ENCODE data around the gene UBE2J1.
"Not testable (repeated sequence)": the region's sequence is repeated elsewhere in the genome, so short reads cannot be mapped to it uniquely, and the experiment has no call there.

UBE2J1 gene

GRCh38 chr6:89317067-89317466 lies 35.5 kb downstream of the UBE2J1 start:
- Histone ChIP-seq H3K4me3 (ENCODE audit: low read depth, low read length) (no peak overlapping the region), H3K27ac (ENCODE audit: low read depth, low read length) (no peak overlapping the region), H3K27me3 (ENCODE audit: insufficient read depth, low read length) (no peaks in the 10 kb centered on the region), H3K36me3 (ENCODE audit: insufficient read depth, low read length) (peaks cover 4% of the 10 kb centered on the region; the same call in 1 of the 2 replicates), H3K4me1 (ENCODE audit: control insufficient read depth, insufficient read depth, low read length, unreplicated experiment) (peaks cover 13% of the 10 kb centered on the region), H2AFZ (ENCODE audit: low read length, unreplicated experiment) (no peak overlapping the region), H3K79me2 (ENCODE audit: control insufficient read depth, insufficient read depth, low read length, unreplicated experiment) (no peaks in the 10 kb centered on the region)

- H3K4me3 ChIP-seq (ENCODE audit: low read depth, low read length), result no peak within 1 kb of the TSS
- H3K4me1 ChIP-seq (ENCODE audit: control insufficient read depth, insufficient read depth, low read length, unreplicated experiment), result peaks cover 27% of the 10 kb centered on the region
- no peaks in the 10 kb centered on the region for H3K79me2 ChIP-seq (ENCODE audit: control insufficient read depth, insufficient read depth, low read length, unreplicated experiment)
- peaks cover under 1% of the 10 kb centered on the region; the same call in 1 of the 2 replicates for H3K27me3 ChIP-seq (ENCODE audit: insufficient read depth, low read length)
- no peak within 1 kb of the TSS for H2AFZ ChIP-seq (ENCODE audit: low read length, unreplicated experiment)
- no peak within 1 kb of the TSS for H3K27ac ChIP-seq (ENCODE audit: low read depth, low read length)
- peaks cover 2% of the 10 kb centered on the region; the same call in 1 of the 2 replicates for H3K36me3 ChIP-seq (ENCODE audit: insufficient read depth, low read length)
Measured at GRCh38 chr6:89315249-89315885, 37.2 kb downstream of the UBE2J1 start, which contains the start of gene GABRR2. Gene GABRR2, minus strand, starts transcription at chr6:89315299. Its CDS starts 134 bp downstream, at chr6:89315165.

- no peak overlapping the region for H3K4me3 ChIP-seq (ENCODE audit: low read depth, low read length)
- no peak overlapping the region for H2AFZ ChIP-seq (ENCODE audit: low read length, unreplicated experiment)
- H3K79me2 ChIP-seq (ENCODE audit: control insufficient read depth, insufficient read depth, low read length, unreplicated experiment), result no peaks in the 10 kb centered on the region
- peaks cover 27% of the 10 kb centered on the region for H3K4me1 ChIP-seq (ENCODE audit: control insufficient read depth, insufficient read depth, low read length, unreplicated experiment)
- H3K27ac ChIP-seq (ENCODE audit: low read depth, low read length), result no peak overlapping the region
- H3K27me3 ChIP-seq (ENCODE audit: insufficient read depth, low read length), result peaks cover 6% of the 10 kb centered on the region
- no peaks in the 10 kb centered on the region for H3K36me3 ChIP-seq (ENCODE audit: insufficient read depth, low read length)
Measured at GRCh38 chr6:89314692-89315091, 37.8 kb downstream of the UBE2J1 start.

GRCh38 chr6:89313006-89313405 lies 39.5 kb downstream of the UBE2J1 start:
- no peak overlapping the region for H3K27ac ChIP-seq (ENCODE audit: low read depth, low read length)

GRCh38 chr6:89311853-89312531 lies 40.5 kb downstream of the UBE2J1 start:
- H3K4me1 ChIP-seq (ENCODE audit: control insufficient read depth, insufficient read depth, low read length, unreplicated experiment), result peaks cover 27% of the 10 kb centered on the region
- H3K36me3 ChIP-seq (ENCODE audit: insufficient read depth, low read length), result no peaks in the 10 kb centered on the region
- H2AFZ ChIP-seq (ENCODE audit: low read length, unreplicated experiment), result no peak overlapping the region
- no peaks in the 10 kb centered on the region for H3K79me2 ChIP-seq (ENCODE audit: control insufficient read depth, insufficient read depth, low read length, unreplicated experiment)
- peak overlapping the region; percentile 49 for H3K4me3 ChIP-seq (ENCODE audit: low read depth, low read length)
- H3K27ac ChIP-seq (ENCODE audit: low read depth, low read length), result no peak overlapping the region
- H3K27me3 ChIP-seq (ENCODE audit: insufficient read depth, low read length), result peaks cover 24% of the 10 kb centered on the region

More at GRCh38 chr6:89313006-89313405, 39.5 kb downstream of the UBE2J1 start:
- Histone ChIP-seq H3K4me3 (ENCODE audit: low read depth, low read length) (no peak overlapping the region), H3K27me3 (ENCODE audit: insufficient read depth, low read length) (peaks cover 18% of the 10 kb centered on the region), H2AFZ (ENCODE audit: low read length, unreplicated experiment) (no peak overlapping the region), H3K4me1 (ENCODE audit: control insufficient read depth, insufficient read depth, low read length, unreplicated experiment) (peaks cover 27% of the 10 kb centered on the region), H3K36me3 (ENCODE audit: insufficient read depth, low read length) (no peaks in the 10 kb centered on the region), H3K79me2 (ENCODE audit: control insufficient read depth, insufficient read depth, low read length, unreplicated experiment) (no peaks in the 10 kb centered on the region)

GRCh38 chr6:89311530-89311852 lies 41.0 kb downstream of the UBE2J1 start:
- H3K27ac ChIP-seq (ENCODE audit: low read depth, low read length), result no peak overlapping the region
- no peak overlapping the region for H2AFZ ChIP-seq (ENCODE audit: low read length, unreplicated experiment)
- H3K27me3 ChIP-seq (ENCODE audit: insufficient read depth, low read length), result peaks cover 29% of the 10 kb centered on the region
- H3K4me3 ChIP-seq (ENCODE audit: low read depth, low read length), result no peak overlapping the region
- no peaks in the 10 kb centered on the region for H3K79me2 ChIP-seq (ENCODE audit: control insufficient read depth, insufficient read depth, low read length, unreplicated experiment)
- H3K4me1 ChIP-seq (ENCODE audit: control insufficient read depth, insufficient read depth, low read length, unreplicated experiment), result peaks cover 27% of the 10 kb centered on the region
- H3K36me3 ChIP-seq (ENCODE audit: insufficient read depth, low read length), result no peaks in the 10 kb centered on the region

GRCh38 chr6:89310929-89311328 lies 41.6 kb downstream of the UBE2J1 start:
- Histone ChIP-seq H2AFZ (ENCODE audit: low read length, unreplicated experiment) (no peak overlapping the region), H3K36me3 (ENCODE audit: insufficient read depth, low read length) (no peaks in the 10 kb centered on the region), H3K27ac (ENCODE audit: low read depth, low read length) (no peak overlapping the region), H3K27me3 (ENCODE audit: insufficient read depth, low read length) (peaks cover 35% of the 10 kb centered on the region), H3K4me3 (ENCODE audit: low read depth, low read length) (no peak overlapping the region), H3K4me1 (ENCODE audit: control insufficient read depth, insufficient read depth, low read length, unreplicated experiment) (peaks cover 27% of the 10 kb centered on the region), H3K79me2 (ENCODE audit: control insufficient read depth, insufficient read depth, low read length, unreplicated experiment) (no peaks in the 10 kb centered on the region)

- peaks cover 53% of the 10 kb centered on the region for H3K27me3 ChIP-seq (ENCODE audit: insufficient read depth, low read length)
- no peaks in the 10 kb centered on the region for H3K79me2 ChIP-seq (ENCODE audit: control insufficient read depth, insufficient read depth, low read length, unreplicated experiment)
- no peaks in the 10 kb centered on the region for H3K36me3 ChIP-seq (ENCODE audit: insufficient read depth, low read length)
- no peak overlapping the region for H2AFZ ChIP-seq (ENCODE audit: low read length, unreplicated experiment)
- H3K4me3 ChIP-seq (ENCODE audit: low read depth, low read length), result no peak overlapping the region
- H3K4me1 ChIP-seq (ENCODE audit: control insufficient read depth, insufficient read depth, low read length, unreplicated experiment), result peaks cover 27% of the 10 kb centered on the region
- no peak overlapping the region for H3K27ac ChIP-seq (ENCODE audit: low read depth, low read length)
Measured at GRCh38 chr6:89308525-89309395, 43.8 kb downstream of the UBE2J1 start.

GRCh38 chr6:89304517-89304916 lies 48.0 kb downstream of the UBE2J1 start:
- not testable (repeated sequence) for H3K79me2 ChIP-seq (ENCODE audit: control insufficient read depth, insufficient read depth, low read length, unreplicated experiment); H3K27ac ChIP-seq (ENCODE audit: low read depth, low read length); H2AFZ ChIP-seq (ENCODE audit: low read length, unreplicated experiment); H3K4me3 ChIP-seq (ENCODE audit: low read depth, low read length); H3K36me3 ChIP-seq (ENCODE audit: insufficient read depth, low read length); H3K4me1 ChIP-seq (ENCODE audit: control insufficient read depth, insufficient read depth, low read length, unreplicated experiment)
- peaks cover 88% of the 10 kb centered on the region for H3K27me3 ChIP-seq (ENCODE audit: insufficient read depth, low read length)

- Histone ChIP-seq H3K4me1 (ENCODE audit: control insufficient read depth, insufficient read depth, low read length, unreplicated experiment) (peaks cover 14% of the 10 kb centered on the region), H3K27ac (ENCODE audit: low read depth, low read length) (no peak overlapping the region), H3K4me3 (ENCODE audit: low read depth, low read length) (no peak overlapping the region), H3K36me3 (ENCODE audit: insufficient read depth, low read length) (no peaks in the 10 kb centered on the region), H3K79me2 (ENCODE audit: control insufficient read depth, insufficient read depth, low read length, unreplicated experiment) (no peaks in the 10 kb centered on the region), H3K27me3 (ENCODE audit: insufficient read depth, low read length) (peaks cover 76% of the 10 kb centered on the region), H2AFZ (ENCODE audit: low read length, unreplicated experiment) (no peak overlapping the region)
Measured at GRCh38 chr6:89302936-89303335, 49.6 kb downstream of the UBE2J1 start.

All from ACC112 (cell line).